ENCODE results near the gene FILIP1.

Gene FILIP1

DNA sequence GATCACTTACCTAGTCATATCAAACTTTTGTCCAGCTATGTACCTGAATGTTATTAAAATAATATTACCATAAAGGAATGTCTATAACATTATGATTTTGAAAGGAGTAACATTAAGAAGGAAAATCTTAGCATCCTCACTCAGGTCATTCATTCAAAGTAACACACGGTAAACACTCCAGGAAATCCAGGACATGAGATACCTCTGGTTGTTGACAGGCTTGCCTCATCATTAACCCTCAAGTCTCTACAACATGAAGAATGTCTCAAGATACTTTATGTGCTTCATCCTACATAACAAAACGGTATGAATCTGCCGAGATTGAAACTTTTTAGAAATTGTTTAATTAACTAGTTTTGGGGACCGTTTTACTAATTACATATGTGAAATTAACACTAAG is 690 bp upstream of the FILIP1 start:
- in situ Hi-C loops (cut with HindIII; ENCODE audit: low sequenced_read_pairs): no loop called here

- in situ Hi-C loops (cut with HindIII; ENCODE audit: low sequenced_read_pairs): no loop called here
Observed at GRCh38 chr6:75492386-75493153, 1.0 kb downstream of the FILIP1 start.

DNA sequence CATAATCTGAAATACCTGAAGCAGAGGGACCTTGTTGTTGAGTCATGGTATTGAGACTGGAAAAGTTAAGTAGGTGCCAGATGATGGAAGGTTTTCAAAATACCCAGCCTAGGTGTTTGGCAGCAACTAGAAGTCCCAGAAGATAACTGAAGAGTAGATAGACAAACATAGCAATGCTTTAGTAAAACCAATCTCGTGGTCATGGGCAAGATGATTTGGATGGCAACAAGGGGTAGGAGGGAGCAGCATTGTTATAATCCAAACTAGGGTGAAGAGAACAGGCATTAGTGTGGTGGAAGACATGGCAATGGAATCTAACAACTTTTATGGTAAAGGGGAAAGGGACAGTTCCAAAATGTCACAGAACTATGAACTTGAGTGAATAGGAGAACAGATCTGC is 2.3 kb downstream of the FILIP1 start:
- in situ Hi-C loops (cut with HindIII; ENCODE audit: low sequenced_read_pairs): no loop called here

DNA sequence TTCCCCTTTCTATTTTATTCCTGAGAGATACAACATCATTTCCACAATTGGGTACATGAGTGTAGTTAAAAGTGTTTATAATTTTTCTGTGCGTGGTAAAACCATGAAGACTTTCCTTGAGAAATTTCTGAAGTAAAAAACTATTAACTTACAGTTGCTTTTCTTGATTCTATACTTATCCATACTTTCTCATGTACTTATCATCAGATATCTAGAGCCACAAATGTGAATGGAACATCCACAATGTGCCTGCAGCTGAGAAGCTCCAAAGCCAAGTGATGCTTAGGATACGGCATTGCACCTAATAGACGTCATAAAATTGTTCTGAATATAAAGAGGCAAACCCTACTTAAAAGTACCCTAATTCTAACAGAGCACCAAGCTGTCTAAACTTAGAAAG is 2.9 kb downstream of the FILIP1 start:
- in situ Hi-C loops (cut with HindIII; ENCODE audit: low sequenced_read_pairs): no loop called here

DNA sequence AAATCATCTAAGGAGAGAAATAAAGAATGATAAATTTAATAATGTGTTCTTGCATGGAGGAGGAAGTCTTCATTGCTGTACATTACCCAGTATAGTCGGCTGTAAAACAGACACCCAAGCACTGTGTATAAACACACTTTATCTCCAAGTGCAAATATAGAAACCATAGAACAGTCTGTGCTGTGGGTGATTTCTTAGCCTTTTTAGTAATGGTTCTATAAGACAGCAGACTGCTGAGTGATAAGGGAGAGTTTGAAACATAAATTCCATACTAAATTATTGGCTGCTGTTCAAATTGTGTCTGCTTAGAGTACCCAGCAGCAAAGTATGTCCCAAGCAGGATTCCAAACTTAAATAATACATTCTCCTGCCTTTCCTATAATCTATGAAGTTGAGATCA is 4.6 kb downstream of the FILIP1 start:
- in situ Hi-C loops (cut with HindIII; ENCODE audit: low sequenced_read_pairs): no loop called here

- in situ Hi-C loops (cut with HindIII; ENCODE audit: low sequenced_read_pairs): no loop called here
Observed at GRCh38 chr6:75488033-75488432, 5.6 kb downstream of the FILIP1 start.

- in situ Hi-C loops (cut with HindIII; ENCODE audit: low sequenced_read_pairs): no loop called here
Observed at GRCh38 chr6:75486850-75487518, 6.6 kb downstream of the FILIP1 start.

GRCh38 chr6:75484535-75484934 is 9.1 kb downstream of the FILIP1 start:
- in situ Hi-C loops (cut with HindIII; ENCODE audit: low sequenced_read_pairs): no loop called here

DNA sequence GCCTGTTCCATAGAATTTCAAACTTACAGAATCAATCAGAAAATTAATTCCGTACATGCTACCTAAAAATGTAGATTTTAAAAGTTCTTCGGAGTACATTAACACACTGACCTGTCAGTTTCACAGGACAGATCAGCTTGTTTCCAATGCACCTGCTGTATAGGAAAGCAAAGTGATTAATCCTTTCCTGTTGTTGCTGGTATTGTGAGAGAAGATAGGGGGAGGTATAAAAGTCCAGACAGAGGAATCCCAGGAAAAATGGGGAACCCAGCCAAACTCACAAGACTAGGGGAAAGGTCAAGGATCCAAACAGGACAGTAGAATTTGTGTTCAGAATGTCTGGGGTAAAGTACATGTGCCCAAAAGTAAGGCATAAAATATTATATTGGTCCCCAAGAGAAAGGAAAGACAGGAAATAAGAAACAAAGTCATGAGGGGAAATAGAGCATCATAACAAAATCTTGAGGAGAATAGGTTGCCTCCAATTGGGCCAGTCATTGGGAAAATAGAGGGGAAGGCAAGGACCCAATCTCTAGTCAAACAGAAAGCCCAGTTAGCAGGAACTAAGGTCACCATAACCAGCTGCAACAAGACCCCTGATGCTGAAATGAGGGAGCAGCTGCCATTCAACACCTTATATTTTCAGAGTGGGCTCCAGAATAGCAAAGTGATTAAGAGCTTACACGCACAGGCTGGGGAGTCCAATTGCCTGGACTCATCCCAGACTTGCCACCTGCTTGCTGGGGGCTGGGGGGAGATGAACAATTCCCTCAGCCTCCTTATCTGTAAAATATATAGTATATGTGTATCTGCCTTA is 10.3 kb downstream of the FILIP1 start:
- in situ Hi-C loops (cut with HindIII; ENCODE audit: low sequenced_read_pairs): no loop called here

DNA sequence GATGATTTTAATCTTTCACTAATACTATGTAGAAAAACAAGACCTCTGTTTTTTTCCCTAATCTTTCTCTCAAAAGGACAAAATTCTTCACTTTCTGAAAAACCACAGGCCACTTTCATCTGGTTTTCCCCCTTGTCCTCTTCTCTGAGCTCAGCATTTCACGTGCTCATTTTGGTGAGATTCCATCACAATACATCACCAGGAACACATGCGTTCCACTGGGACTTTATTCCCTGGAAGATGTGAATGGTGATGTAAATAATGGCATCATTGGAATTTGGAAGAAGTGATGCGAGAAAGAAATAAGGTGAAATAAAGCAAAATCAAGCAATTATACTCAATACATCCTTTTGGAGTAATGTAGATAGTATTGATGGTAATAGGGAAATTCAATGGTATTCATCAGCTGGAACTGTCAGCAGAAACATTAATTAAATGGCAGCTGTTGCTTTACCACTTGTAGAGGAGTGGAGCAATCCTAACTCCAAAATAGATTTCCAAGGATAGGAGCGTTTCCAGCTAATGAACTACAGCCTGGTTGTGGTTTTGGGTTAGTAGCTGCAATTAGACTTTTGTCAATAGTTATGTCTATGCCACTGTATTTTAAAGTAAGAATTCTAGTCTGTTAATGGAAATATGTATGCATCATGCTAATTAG is 11.5 kb downstream of the FILIP1 start:
- in situ Hi-C loops (cut with HindIII; ENCODE audit: low sequenced_read_pairs): no loop called here

GRCh38 chr6:75481394-75481793 is 12.2 kb downstream of the FILIP1 start:
- in situ Hi-C loops (cut with HindIII; ENCODE audit: low sequenced_read_pairs): no loop called here

GRCh38 chr6:75480425-75480824 is 13.2 kb downstream of the FILIP1 start:
- in situ Hi-C loops (cut with HindIII; ENCODE audit: low sequenced_read_pairs): no loop called here

GRCh38 chr6:75479712-75480111 is 13.9 kb downstream of the FILIP1 start:
- in situ Hi-C loops (cut with HindIII; ENCODE audit: low sequenced_read_pairs): no loop called here

DNA sequence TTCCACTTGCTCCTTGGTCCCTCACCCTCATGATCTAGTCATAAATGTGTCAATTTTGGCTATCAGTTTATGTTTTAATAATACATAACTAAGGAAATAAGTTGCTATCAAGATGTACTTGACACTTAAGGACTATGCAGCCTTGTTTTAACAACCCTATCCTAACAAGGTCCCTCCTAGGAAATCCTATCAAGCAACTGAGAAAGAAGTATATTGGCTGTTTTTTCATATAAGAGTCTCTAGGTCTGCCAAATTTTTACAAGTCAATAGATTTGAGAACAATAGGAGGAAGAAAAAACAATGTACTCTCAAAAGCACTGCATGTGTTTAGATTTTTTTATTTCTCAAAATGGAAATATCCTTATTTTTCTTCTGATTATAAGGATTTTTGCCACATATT is 14.7 kb downstream of the FILIP1 start:
- in situ Hi-C loops (cut with HindIII; ENCODE audit: low sequenced_read_pairs): no loop called here

DNA sequence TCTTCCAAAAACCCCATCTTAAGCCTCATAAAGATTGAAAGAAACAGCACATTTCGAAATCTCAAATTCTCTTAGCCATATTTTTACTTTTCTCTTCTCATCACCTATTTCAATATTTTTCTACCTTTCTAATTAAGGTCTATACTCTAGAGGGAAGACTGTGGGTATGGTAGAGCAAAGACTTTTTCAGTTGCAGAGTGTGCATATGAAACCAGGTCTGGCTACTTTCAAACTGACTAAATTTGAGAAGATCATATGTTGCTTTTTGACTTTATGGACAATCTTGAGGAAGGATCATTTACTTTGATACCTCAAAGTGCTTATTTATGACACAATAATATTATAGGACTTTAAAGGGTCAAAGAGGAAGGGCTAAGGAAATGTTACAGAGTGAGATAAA is 20.7 kb downstream of the FILIP1 start:
- in situ Hi-C loops (cut with HindIII; ENCODE audit: low sequenced_read_pairs): no loop called here

- in situ Hi-C loops (cut with HindIII; ENCODE audit: low sequenced_read_pairs): no loop called here
Observed at GRCh38 chr6:75467966-75468365, 25.6 kb downstream of the FILIP1 start.

DNA sequence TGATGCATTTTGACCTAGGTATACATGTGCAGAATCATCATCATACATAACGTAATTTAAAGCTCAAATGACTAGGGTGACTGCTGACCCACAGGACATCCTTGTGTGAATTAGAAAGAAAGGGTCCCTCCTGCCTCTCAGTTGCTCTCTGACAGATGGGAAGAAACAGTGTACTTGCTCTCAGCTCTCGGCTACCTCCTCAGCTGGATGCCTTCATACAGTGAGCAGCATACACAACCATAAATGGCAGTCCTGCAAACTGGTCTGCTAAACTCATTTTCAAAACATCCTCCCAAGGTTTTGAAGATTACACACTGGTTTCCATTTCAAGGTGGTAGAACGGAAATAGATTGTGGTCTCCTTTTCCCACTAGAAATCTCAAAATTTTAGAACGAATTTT is 26.3 kb downstream of the FILIP1 start:
- in situ Hi-C loops (cut with HindIII; ENCODE audit: low sequenced_read_pairs): no loop called here

GRCh38 chr6:75466636-75467035 is 27.0 kb downstream of the FILIP1 start:
- in situ Hi-C loops (cut with HindIII; ENCODE audit: low sequenced_read_pairs): no loop called here

GRCh38 chr6:75463908-75464307 is 29.7 kb downstream of the FILIP1 start:
- in situ Hi-C loops (cut with HindIII; ENCODE audit: low sequenced_read_pairs): no loop called here

GRCh38 chr6:75463061-75463460 is 30.5 kb downstream of the FILIP1 start:
- in situ Hi-C loops (cut with HindIII; ENCODE audit: low sequenced_read_pairs): no loop called here

GRCh38 chr6:75460681-75461080 is 32.9 kb downstream of the FILIP1 start:
- in situ Hi-C loops (cut with HindIII; ENCODE audit: low sequenced_read_pairs): no loop called here
